IMR-90 (cell line): Measurements from ENCODE around the gene TRAPPC2L. TPM values are rescaled to one million over a fixed set of nuclear protein-coding genes. Genes with fewer than 3 reads are reported as not detected.

Source experiments
- ATAC-seq: fragments of 200-7000 bp; cut with Tn5 transposase; 2 replicates; pipeline ENCODE4 v1.9.1; 2020; ENCODE audit warnings: low read depth, mild to moderate bottlenecking, moderate library complexity
- BruUV-seq: library from RNA; stranded (reverse); fragments of 400-500 nt; replicated peaks from 2 replicates; lab custom pipeline; 2021; lab: Mats Ljungman, UMichigan
- CTCF ChIA-PET: fragments of 300-600 bp; formaldehyde crosslinking; extraction: SDS; loops from one replicate; lab custom pipeline; 2021; ENCODE audit warnings: antibody characterized with exemption; lab: Yijun Ruan, JAX
- POLR2A ChIA-PET: fragments of 300-600 bp; sonication (Branson Sonifier 250); formaldehyde crosslinking; loops from one replicate; lab custom pipeline; 2022; ENCODE audit warnings: antibody characterized with exemption; ENCODE audit not compliant: unreplicated experiment; lab: Charles Lee
- DNase-seq: peaks from one replicate; pipeline ENCODE4 v3.0.0; 2013
- H2AFZ ChIP-seq: replicated peaks from 2 replicates; pipeline ENCODE3; 2013; ENCODE audit warnings: low read length, mild to moderate bottlenecking; ENCODE audit not compliant: poor library complexity
- H2AK5ac ChIP-seq: 2 replicates; pipeline ENCODE4 v1.6.1; 2013; ENCODE audit warnings: low read depth, low read length, inconsistent platforms
- H2AK9ac ChIP-seq: replicated peaks from 2 replicates; pipeline ENCODE3; 2013; ENCODE audit warnings: mild to moderate bottlenecking, low read depth, low read length, moderate library complexity; ENCODE audit not compliant: poor library complexity
- H2BK120ac ChIP-seq: 2 replicates; pipeline ENCODE4 v1.6.1; 2013; ENCODE audit warnings: low read depth, low read length, inconsistent platforms
- H2BK15ac ChIP-seq: 3 replicates; pipeline ENCODE4 v1.6.1; 2013; ENCODE audit warnings: low read depth, low read length, inconsistent platforms
- H2BK20ac ChIP-seq: 2 replicates; pipeline ENCODE4 v1.6.1; 2013; ENCODE audit warnings: low read depth, mild to moderate bottlenecking, inconsistent platforms, low read length, moderate library complexity
- H2BK5ac ChIP-seq: 2 replicates; pipeline ENCODE4 v1.6.1; 2013; ENCODE audit warnings: mild to moderate bottlenecking, low read depth, low read length, inconsistent platforms; ENCODE audit not compliant: poor library complexity, severe bottlenecking
- H3K14ac ChIP-seq: replicated peaks from 2 replicates; pipeline ENCODE4 v1.6.1; 2013; ENCODE audit warnings: low read depth, low read length, inconsistent platforms
- H3K18ac ChIP-seq: 2 replicates; pipeline ENCODE4 v1.6.1; 2013; ENCODE audit warnings: low read depth, low read length, control low read depth
- H3K23ac ChIP-seq: 2 replicates; pipeline ENCODE4 v1.6.1; 2013; ENCODE audit warnings: low read depth, low read length, inconsistent platforms
- H3K27ac ChIP-seq: 2 replicates; pipeline ENCODE4 v1.5.1; 2013; ENCODE audit warnings: mild to moderate bottlenecking, control low read depth, low read length; ENCODE audit not compliant: insufficient read depth
- H3K27me3 ChIP-seq: 2 replicates; pipeline ENCODE4 v1.6.1; 2013; ENCODE audit warnings: low read length; ENCODE audit not compliant: control insufficient read depth, insufficient read depth
- H3K36me3 ChIP-seq: 2 replicates; pipeline ENCODE4 v1.6.1; 2013; ENCODE audit warnings: low read length, mixed read lengths; ENCODE audit not compliant: control insufficient read depth, insufficient read depth
- H3K4ac ChIP-seq: 2 replicates; pipeline ENCODE4 v1.6.1; 2013; ENCODE audit warnings: low read depth, low read length, inconsistent platforms
- H3K4me1 ChIP-seq: 2 replicates; pipeline ENCODE4 v1.6.1; 2013; ENCODE audit warnings: low read length, mixed read lengths; ENCODE audit not compliant: control insufficient read depth, insufficient read depth
- H3K4me2 ChIP-seq: 2 replicates; pipeline ENCODE4 v1.6.1; 2013; ENCODE audit warnings: low read depth, mild to moderate bottlenecking, control low read depth, low read length, moderate library complexity
- H3K4me3 ChIP-seq: 2 replicates; pipeline ENCODE4 v1.5.1; 2013; ENCODE audit warnings: low read depth, mild to moderate bottlenecking, control low read depth, low read length, moderate library complexity; ENCODE audit not compliant: insufficient read depth
- H3K56ac ChIP-seq: 2 replicates; pipeline ENCODE4 v1.6.1; 2013; ENCODE audit warnings: low read length, inconsistent platforms; ENCODE audit not compliant: insufficient read depth; ENCODE audit errors: extremely low read depth
- H3K79me1 ChIP-seq, 2 experiments: 2 replicates each; pipeline ENCODE4 v1.6.1; 2013; ENCODE audit warnings: low read length in 2 of 2, inconsistent platforms in 1 of 2, low read depth in 1 of 2
- H3K9ac ChIP-seq: 2 replicates; pipeline ENCODE4 v1.6.1; 2013; ENCODE audit warnings: low read depth, low read length, control low read depth
- H3K9me1 ChIP-seq: 2 replicates; pipeline ENCODE4 v1.6.1; 2013; ENCODE audit warnings: low read length, inconsistent platforms; ENCODE audit not compliant: insufficient read depth
- H3K9me3 ChIP-seq: 2 replicates; pipeline ENCODE4 v1.6.1; 2013; ENCODE audit warnings: low read length; ENCODE audit not compliant: control insufficient read depth, insufficient read depth
- H4K20me1 ChIP-seq: 2 replicates; pipeline ENCODE4 v1.6.1; 2013; ENCODE audit warnings: low read length, inconsistent platforms; ENCODE audit not compliant: insufficient read depth
- H4K5ac ChIP-seq: 2 replicates; pipeline ENCODE4 v1.6.1; 2013; ENCODE audit warnings: mild to moderate bottlenecking, low read depth, low read length, control low read depth
- H4K8ac ChIP-seq, 2 experiments: 2 replicates each; pipeline ENCODE4 v1.6.1; 2013; ENCODE audit warnings: low read depth in 2 of 2, low read length in 2 of 2, control low read depth in 1 of 2, inconsistent platforms in 1 of 2
- H4K91ac ChIP-seq: 2 replicates; pipeline ENCODE4 v1.6.1; 2013; ENCODE audit warnings: low read depth, low read length, inconsistent platforms; ENCODE audit not compliant: insufficient read depth
- NFE2L2 ChIP-seq: fragments of 150-350 bp; IDR thresholded peaks from 2 replicates; pipeline ENCODE4 v1.6.1; 2016; ENCODE audit warnings: low read depth, mild to moderate bottlenecking, low read length
- WGBS, 2 experiments: methylation state at CpG; one replicate each; pipeline versions ENCODE4 v1.1.5 to v1.1.7; 2013; ENCODE audit warnings: missing lambda C conversion rate in 2 of 2; ENCODE audit not compliant: insufficient read length in 1 of 2; ENCODE audit errors: extremely low coverage in 2 of 2; 5-methylcytosine and 5-hydroxymethylcytosine counted together
- dilution Hi-C: fragments of 300-500 bp; cut with HindIII; formaldehyde crosslinking; loops from one replicate; pipeline ENCODE4 v1.14.3; 2018; ENCODE audit warnings: low sequenced_read_pairs; ENCODE audit not compliant: unreplicated experiment
- in situ Hi-C: fragments of 300-500 bp; cut with MboI; formaldehyde crosslinking; loops from 3 replicates; pipeline ENCODE4 v1.14.3; 2019; ENCODE audit warnings: low sequenced_read_pairs, inconsistent platforms, mixed read lengths
- intact Hi-C: fragments of 100-400 bp; cut with micrococcal nuclease; formaldehyde crosslinking; loops from 2 replicates; pipeline ENCODE4 v1.10.0; 2022
- polyA plus RNA-seq, 3 experiments: library from polyadenylated mRNA; depleted of rRNA; stranded (reverse); fragments of >200 nt; gene quantifications; 2 replicates each; pipeline ENCODE4 v1.2.3, GENCODE V29; 2012; ENCODE audit warnings: low replicate concordance in 1 of 3
- total RNA-seq: library from RNA; depleted of rRNA; stranded (reverse); fragments of >200 nt; gene quantifications from 2 replicates; pipeline ENCODE4 v1.2.3, GENCODE V29; 2012

The TRAPPC2L gene
- total and polyA plus RNA-seq, 2 of the 4 experiments (the other 2 are of a cell fraction), result 102 to 109 TPM

DNA sequence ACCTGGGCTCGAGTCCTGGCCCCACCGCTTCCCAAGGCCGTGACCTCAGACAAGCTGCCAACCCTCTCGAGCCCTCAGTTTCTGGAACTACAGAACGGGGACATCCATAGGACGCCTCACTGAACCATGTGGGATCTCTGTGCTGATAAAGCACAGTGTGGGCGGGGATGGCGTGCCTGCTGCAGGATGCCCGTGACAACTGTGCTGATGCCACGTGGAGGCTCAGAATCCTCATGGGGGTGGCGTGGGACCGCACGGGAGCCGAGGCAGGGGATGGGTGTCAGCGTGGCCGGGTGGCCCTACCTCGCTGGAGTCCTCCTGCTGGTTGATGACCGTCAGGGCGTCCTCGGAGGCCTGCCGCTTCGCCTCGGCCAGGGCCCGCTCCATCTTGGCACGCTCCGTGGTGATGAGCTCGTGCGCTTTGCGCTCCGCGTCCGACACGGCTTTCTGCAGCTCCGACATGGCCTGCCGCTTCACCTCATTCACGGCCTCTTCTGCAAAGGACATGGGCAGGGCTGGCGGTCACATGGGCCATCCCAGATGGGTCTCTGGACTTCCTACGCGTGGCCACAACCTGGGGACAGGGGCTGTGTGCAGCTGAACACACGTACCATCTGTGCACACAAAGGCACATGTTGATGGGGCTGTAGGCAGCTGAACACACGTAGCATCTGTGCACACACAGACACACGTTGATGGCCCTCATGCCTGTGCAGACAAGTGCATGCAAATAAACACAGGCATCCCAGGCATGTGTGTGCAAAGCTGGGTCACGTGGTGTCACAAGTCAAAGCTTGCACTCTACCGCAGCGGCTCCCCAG lies 22.2 kb downstream of the TRAPPC2L start:
- Histone ChIP-seq H3K79me1 (no peaks in the 10 kb centered on the region), H3K27me3 (peaks cover 43% of the 10 kb centered on the region), H2AK5ac (no peak overlapping the region), H4K5ac (no peak overlapping the region), H2BK5ac (no peak overlapping the region), H3K36me3 (no peaks in the 10 kb centered on the region), H3K23ac (no peak overlapping the region), H3K14ac (no peak overlapping the region), H3K27ac (no peak overlapping the region), H4K91ac (no peak overlapping the region), H4K20me1 (no peaks in the 10 kb centered on the region), H4K8ac (no peak overlapping the region), H3K4me1 (no peaks in the 10 kb centered on the region), H2BK15ac (no peak overlapping the region), H2AK9ac (no peak overlapping the region), H2BK20ac (no peak overlapping the region), H2AFZ (no peak overlapping the region), H2BK120ac (no peak overlapping the region), H3K4ac (no peak overlapping the region), H3K4me2 (no peak overlapping the region), H3K56ac (no peak overlapping the region), H3K9me3 (no peaks in the 10 kb centered on the region), H3K4me3 (no peak overlapping the region), H3K9me1 (no peaks in the 10 kb centered on the region), H3K18ac (no peak overlapping the region), H3K9ac (no peak overlapping the region)
- WGBS, 2 experiments, result 81% methylated on average over 25 of the region's 45 CpGs; no CpG with 5 or more reads in 1 of the 2 experiments
- DNase-seq (peak; percentile 0), ATAC-seq (no peak)
- ChIA-PET CTCF (interaction anchor here (1.4 kb wide), 1 partner anchor 21 kb away, joined by 5 read pairs; no protein-coding TSS in a partner anchor), POLR2A (no interaction called here)
- TF ChIP-seq NFE2L2, result no peak
- dilution Hi-C loops, result no loop called here
- BruUV-seq, result no TSS peak
- intact Hi-C loops, result no loop called here
- in situ Hi-C loops, result no loop called here
